ENCODE measurements around the gene MINDY4.

MINDY4 gene

GRCh38 chr7:30859940-30860496 lies 88.8 kb downstream of the MINDY4 start:
- peak; percentile 74 for DNase-seq

GRCh38 chr7:30861612-30862011 lies 90.4 kb downstream of the MINDY4 start:
- no peak for DNase-seq

DNA sequence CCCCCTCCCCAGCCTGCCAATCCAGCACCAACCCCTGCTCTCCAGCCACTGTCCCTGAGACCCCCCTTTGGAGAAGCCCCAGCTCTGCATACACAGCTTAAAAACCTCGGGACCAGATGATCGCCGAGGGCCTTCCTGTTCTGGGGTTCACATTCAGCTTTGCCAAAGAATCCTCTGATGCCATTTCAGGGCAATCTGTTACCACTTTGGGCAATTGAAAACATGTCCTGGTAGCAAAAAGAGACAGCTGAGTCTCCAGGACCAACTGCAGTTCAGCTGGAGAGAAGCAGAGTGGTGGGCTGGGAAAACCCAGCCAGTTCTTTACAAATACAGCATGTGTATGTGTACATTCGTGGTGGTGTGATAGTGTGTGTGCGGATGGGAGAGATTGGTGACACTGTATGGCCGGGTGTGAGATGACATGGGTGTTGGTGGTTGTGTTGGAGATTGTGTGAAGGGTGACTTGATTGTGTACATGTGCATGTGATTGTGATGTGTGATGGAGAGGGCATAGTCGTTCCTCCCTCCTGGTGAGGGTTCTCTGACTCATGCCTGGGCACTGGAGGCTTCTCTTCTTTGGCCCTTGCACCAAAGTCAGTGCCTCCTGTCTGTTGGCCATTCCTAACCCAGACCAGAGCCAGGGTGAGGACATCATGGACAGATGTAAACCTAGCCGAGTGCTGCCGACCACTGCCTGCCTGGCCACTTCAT lies 91.9 kb downstream of the MINDY4 start:
- DNase-seq = peak; percentile 50

GRCh38 chr7:30863706-30864035 lies 92.5 kb downstream of the MINDY4 start:
- no peak for DNase-seq

DNA sequence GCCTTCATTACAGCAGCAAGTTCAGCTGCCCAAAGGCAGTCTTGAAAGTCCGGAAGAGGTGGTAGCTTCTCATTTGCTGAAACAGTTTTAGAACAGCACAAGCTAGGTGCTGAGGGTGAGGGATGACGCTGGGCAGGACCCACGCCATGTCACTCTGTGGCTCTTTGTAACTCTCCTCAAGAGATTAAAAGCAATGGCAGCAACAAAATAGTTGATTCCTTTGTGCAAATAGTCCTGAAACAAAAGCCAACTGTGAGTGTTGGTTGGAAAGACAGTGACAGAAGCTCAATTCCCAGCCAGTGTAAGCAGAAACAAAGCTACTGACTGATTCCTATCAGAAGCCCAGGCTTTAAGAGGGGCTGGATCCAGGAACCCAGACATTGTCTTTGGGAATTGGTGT lies 92.9 kb downstream of the MINDY4 start:
- no peak for DNase-seq

- no peak for DNase-seq
Measured at GRCh38 chr7:30865076-30865475, 93.9 kb downstream of the MINDY4 start.

DNA sequence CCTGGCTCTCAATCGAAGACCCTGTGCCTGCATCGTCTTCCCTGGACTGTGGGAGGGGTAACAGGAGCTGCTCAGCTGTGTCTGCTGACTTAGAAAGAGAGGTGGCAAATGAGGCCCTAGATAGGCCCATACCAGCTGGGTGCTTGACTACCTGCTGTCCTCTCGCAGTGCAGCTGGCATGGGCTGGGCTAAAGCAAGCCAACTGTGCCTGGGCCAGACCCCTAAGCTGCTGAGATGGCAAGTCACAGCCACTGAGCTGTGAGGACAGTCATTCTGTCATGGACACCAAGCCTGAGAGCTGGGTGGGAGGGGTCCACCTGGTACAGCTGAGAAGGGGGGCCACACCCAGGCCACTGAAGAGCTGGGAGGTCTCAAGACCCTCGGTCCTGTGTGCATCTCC lies 94.6 kb downstream of the MINDY4 start:
- DNase-seq = no peak

DNA sequence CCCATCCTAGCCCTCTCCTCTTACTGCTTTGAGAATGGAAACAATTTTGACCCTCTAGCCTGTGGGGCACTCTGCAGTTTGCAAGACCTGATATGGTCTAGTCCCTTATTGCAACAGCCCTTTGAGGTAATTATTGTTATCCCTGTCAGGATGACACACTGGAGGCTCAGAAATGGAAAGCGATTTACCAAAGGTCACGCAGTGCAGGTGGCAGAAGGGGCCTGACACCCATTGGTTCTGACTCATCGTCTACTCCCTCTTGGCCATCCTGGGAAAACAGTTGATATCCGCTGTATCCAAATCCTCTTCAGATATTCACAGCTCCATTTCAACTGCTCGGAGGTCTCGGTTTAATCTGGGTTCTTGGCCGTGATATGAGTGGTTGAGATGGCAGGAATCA lies 95.7 kb downstream of the MINDY4 start:
- DNase-seq = no peak

DNA sequence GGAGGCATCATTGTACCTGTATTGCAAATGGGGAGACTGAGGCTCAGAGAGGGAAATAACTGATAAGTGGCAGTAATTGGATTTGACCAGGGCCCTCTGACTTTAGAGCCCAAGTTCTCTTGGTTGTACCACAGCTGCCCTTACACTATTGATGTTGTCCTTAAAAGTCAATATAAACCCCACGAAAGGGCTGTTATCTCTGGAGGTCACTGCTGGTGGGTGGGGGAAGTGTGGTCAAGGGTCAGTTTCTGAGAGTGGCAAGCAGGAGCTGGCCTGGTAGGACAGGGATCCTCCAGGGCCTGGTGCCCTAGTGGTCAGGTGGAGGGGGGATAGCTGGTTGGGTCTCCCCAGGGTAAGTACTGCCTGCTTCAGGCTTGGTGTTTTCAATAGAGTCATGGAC lies 96.3 kb downstream of the MINDY4 start:
- no peak for DNase-seq

- DNase-seq = peak; percentile 86
Measured at GRCh38 chr7:30869794-30870611, 98.8 kb downstream of the MINDY4 start.

- DNase-seq = no peak
Measured at GRCh38 chr7:30870821-30871518, 99.8 kb downstream of the MINDY4 start.

DNA sequence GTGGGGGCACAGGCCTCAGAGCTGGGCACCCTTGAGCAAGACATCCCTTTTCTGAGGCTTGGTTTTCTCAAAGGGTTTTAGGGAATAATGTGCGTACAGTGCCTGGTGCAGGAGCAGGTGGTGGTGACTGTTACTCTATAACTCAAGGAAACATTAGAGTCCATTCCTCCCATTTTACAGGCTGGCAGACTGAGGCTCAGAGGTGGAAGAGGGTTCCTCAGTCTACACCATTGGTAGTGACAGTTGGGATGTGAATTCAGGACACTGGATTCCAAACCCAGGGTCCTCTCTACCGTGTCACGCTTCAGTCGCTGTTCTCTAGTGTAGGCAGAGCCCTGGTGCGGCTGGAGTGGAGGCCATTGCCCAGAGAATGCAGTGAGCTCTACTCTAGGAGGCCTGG lies 100.4 kb downstream of the MINDY4 start:
- DNase-seq = no peak

DNA sequence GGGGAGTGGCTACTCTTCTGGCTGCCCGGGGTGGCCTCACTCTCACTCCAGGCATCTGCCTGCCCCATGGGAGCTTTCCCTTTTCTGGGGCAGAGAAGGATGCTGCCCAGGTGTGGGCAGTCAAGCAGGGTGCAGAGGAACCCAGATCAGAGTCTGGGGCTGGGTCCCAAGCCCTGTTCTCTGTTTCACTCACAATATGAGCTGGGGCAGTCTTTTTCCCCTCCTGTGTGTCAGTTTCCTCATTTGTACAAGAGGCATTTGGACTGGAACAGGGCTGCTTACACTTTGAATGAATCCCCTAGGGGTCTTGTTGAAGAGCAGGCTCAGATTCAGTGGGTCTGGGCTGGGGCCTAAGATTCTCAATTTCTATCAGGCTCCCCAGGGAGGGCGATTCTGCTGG lies 102.0 kb downstream of the MINDY4 start:
- no peak for DNase-seq

DNA sequence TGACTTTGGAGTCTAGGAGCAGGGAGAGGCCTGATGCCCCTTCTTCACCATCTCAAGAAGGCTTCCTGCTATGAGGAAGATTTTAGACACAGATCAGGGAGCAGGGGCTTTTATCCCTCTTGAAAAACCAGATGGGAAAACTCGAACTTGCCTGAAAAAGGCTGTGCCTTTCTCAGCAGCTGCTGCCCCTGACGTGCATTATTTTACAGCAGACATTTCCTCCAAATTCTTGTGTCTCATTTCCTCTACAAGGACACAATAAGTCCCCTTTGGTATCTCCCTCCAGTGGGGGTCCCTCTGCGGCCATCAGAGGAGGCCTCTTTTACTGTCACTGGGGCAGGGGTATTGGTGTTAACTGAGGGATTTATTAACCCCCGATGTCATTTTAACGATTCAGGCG lies 102.4 kb downstream of the MINDY4 start:
- no peak for DNase-seq

GRCh38 chr7:30874656-30875302 lies 103.6 kb downstream of the MINDY4 start:
- DNase-seq = no peak

GRCh38 chr7:30877015-30877769 lies 106.0 kb downstream of the MINDY4 start:
- DNase-seq = no peak

- no peak for DNase-seq
Measured at GRCh38 chr7:30877993-30878392, 106.8 kb downstream of the MINDY4 start.

GRCh38 chr7:30879139-30880124 lies 108.2 kb downstream of the MINDY4 start:
- no peak for DNase-seq

DNA sequence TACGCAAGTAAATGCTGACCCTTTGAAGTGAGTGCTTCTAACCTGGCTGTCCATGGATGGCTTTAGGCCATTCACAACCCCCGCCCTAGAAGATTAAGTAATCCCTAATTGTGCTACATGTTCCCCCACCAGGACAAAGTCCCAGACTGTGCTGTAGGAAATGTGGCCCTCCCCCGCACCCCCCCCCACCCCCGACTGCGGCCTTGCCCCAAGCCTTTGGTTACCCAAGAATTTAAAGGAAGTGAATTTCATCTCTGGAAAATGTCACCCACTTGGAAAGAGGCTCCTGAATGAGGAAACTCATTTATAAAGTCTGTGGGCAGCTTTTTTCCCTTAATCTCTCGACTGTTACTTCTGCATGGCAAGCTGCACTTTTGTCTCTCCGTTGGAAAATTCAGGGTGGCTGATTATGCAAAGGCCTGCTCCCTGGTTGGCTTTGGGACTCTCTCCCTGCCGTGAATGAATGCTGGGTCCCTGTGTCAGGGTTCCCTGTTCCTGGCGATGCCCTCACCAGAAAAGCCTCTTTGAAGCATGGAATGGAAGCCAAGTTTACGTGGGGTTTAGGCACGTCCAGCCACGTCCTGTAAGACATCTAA lies 109.0 kb downstream of the MINDY4 start:
- DNase-seq = no peak

- no peak for DNase-seq
Measured at GRCh38 chr7:30880941-30881340, 109.7 kb downstream of the MINDY4 start.

GRCh38 chr7:30881448-30881847 lies 110.2 kb downstream of the MINDY4 start:
- DNase-seq = no peak

Data from eye (tissue), 1 donor.